Measurements from ENCODE around the gene EID2B. TPM values are rescaled to one million over a fixed set of nuclear protein-coding genes. Genes with fewer than 3 reads are reported as not detected.
A peak's percentile ranks its signal among the peaks of the same experiment; 100 is the strongest.

EID2B gene
- total and polyA plus RNA-seq, 2 donors, result 4.3 to 10.6 TPM

- H3K36me3 ChIP-seq (ENCODE audit: control insufficient read depth in 2 of 2, insufficient read depth in 2 of 2, low read length in 1 of 2), result no peaks in the 10 kb centered on the region
- H3K4me1 ChIP-seq (ENCODE audit: control insufficient read depth in 2 of 2, insufficient read depth in 2 of 2, low read length in 2 of 2), result peaks cover 0 to 9% of the 10 kb centered on the region in 2 donors
- H3K27ac ChIP-seq (ENCODE audit: low read depth in 1 of 2, low read length in 1 of 2), result no peak overlapping the region
- WGBS, result 60% methylated on average over 24 of the region's 24 CpGs
- H3K4me3 ChIP-seq (ENCODE audit: low read length in 2 of 2), result no peak overlapping the region
- H3K9me3 ChIP-seq (ENCODE audit: control insufficient read depth in 2 of 2, insufficient read depth in 1 of 2, low read length in 1 of 2), result peaks cover 0 to 9% of the 10 kb centered on the region in 2 donors
- DNase-seq (ENCODE audit: low read depth in 6 of 9, low spot score in 9 of 9), result no peak
- peaks cover 42 to 83% of the 10 kb centered on the region in 2 donors for H3K27me3 ChIP-seq (ENCODE audit: control insufficient read depth in 2 of 2, insufficient read depth in 1 of 2, low read length in 1 of 2)
Observed at GRCh38 chr19:39507715-39508364, 24.8 kb downstream of the EID2B start.

GRCh38 chr19:39506944-39507714, 25.5 kb downstream of the EID2B start:
- peak in 3 of 9 donors; percentile 40 to 49 (median 49) for DNase-seq (ENCODE audit: low read depth in 6 of 9, low spot score in 9 of 9)
- peaks cover 40 to 81% of the 10 kb centered on the region in 2 donors for H3K27me3 ChIP-seq (ENCODE audit: control insufficient read depth in 2 of 2, insufficient read depth in 1 of 2, low read length in 1 of 2)

GRCh38 chr19:39506598-39506943, 26.1 kb downstream of the EID2B start:
- WGBS, result 61% methylated on average over 7 of the region's 7 CpGs
- H3K27me3 ChIP-seq (ENCODE audit: control insufficient read depth in 2 of 2, insufficient read depth in 1 of 2, low read length in 1 of 2), result peaks cover 40 to 83% of the 10 kb centered on the region in 2 donors

More at GRCh38 chr19:39506944-39507714, 25.5 kb downstream of the EID2B start:
- Histone ChIP-seq H3K4me3 (ENCODE audit: low read length in 2 of 2) (peak overlapping the region in 1 of 2 donors; percentile 30), H3K27ac (ENCODE audit: low read depth in 1 of 2, low read length in 1 of 2) (no peak overlapping the region), H3K9me3 (ENCODE audit: control insufficient read depth in 2 of 2, insufficient read depth in 1 of 2, low read length in 1 of 2) (peaks cover 0 to 9% of the 10 kb centered on the region in 2 donors), H3K4me1 (ENCODE audit: control insufficient read depth in 2 of 2, insufficient read depth in 2 of 2, low read length in 2 of 2) (peaks cover 0 to 9% of the 10 kb centered on the region in 2 donors), H3K36me3 (ENCODE audit: control insufficient read depth in 2 of 2, insufficient read depth in 2 of 2, low read length in 1 of 2) (no peaks in the 10 kb centered on the region)
- WGBS, result 6% methylated on average over 96 of the region's 96 CpGs

GRCh38 chr19:39502640-39503417, 29.8 kb downstream of the EID2B start:
- Histone ChIP-seq H3K27ac (ENCODE audit: low read depth in 1 of 2, low read length in 1 of 2) (no peak overlapping the region), H3K4me1 (ENCODE audit: control insufficient read depth in 2 of 2, insufficient read depth in 2 of 2, low read length in 2 of 2) (peaks cover 0 to 15% of the 10 kb centered on the region in 2 donors), H3K4me3 (ENCODE audit: low read length in 2 of 2) (no peak overlapping the region), H3K27me3 (ENCODE audit: control insufficient read depth in 2 of 2, insufficient read depth in 1 of 2, low read length in 1 of 2) (peaks cover 57 to 96% of the 10 kb centered on the region in 2 donors), H3K9me3 (ENCODE audit: control insufficient read depth in 2 of 2, insufficient read depth in 1 of 2, low read length in 1 of 2) (peaks cover 0 to 9% of the 10 kb centered on the region in 2 donors), H3K36me3 (ENCODE audit: control insufficient read depth in 2 of 2, insufficient read depth in 2 of 2, low read length in 1 of 2) (no peaks in the 10 kb centered on the region)
- WGBS, result 19% methylated on average over 69 of the region's 69 CpGs
- DNase-seq (ENCODE audit: low read depth in 6 of 9, low spot score in 9 of 9), result peak in 7 of 9 donors; percentile 52 to 81 (median 59)

More at GRCh38 chr19:39506598-39506943, 26.1 kb downstream of the EID2B start:
- peaks cover 0 to 9% of the 10 kb centered on the region in 2 donors for H3K9me3 ChIP-seq (ENCODE audit: control insufficient read depth in 2 of 2, insufficient read depth in 1 of 2, low read length in 1 of 2)
- DNase-seq (ENCODE audit: low read depth in 6 of 9, low spot score in 9 of 9), result no peak
- H3K4me3 ChIP-seq (ENCODE audit: low read length in 2 of 2), result no peak overlapping the region
- H3K27ac ChIP-seq (ENCODE audit: low read depth in 1 of 2, low read length in 1 of 2), result no peak overlapping the region
- peaks cover 0 to 9% of the 10 kb centered on the region in 2 donors for H3K4me1 ChIP-seq (ENCODE audit: control insufficient read depth in 2 of 2, insufficient read depth in 2 of 2, low read length in 2 of 2)
- H3K36me3 ChIP-seq (ENCODE audit: control insufficient read depth in 2 of 2, insufficient read depth in 2 of 2, low read length in 1 of 2), result no peaks in the 10 kb centered on the region

- Histone ChIP-seq H3K27me3 (ENCODE audit: control insufficient read depth in 2 of 2, insufficient read depth in 1 of 2, low read length in 1 of 2) (peaks cover 52 to 97% of the 10 kb centered on the region in 2 donors), H3K36me3 (ENCODE audit: control insufficient read depth in 2 of 2, insufficient read depth in 2 of 2, low read length in 1 of 2) (no peaks in the 10 kb centered on the region), H3K4me3 (ENCODE audit: low read length in 2 of 2) (no peak overlapping the region), H3K9me3 (ENCODE audit: control insufficient read depth in 2 of 2, insufficient read depth in 1 of 2, low read length in 1 of 2) (peaks cover 0 to 5% of the 10 kb centered on the region in 2 donors), H3K27ac (ENCODE audit: low read depth in 1 of 2, low read length in 1 of 2) (no peak overlapping the region), H3K4me1 (ENCODE audit: control insufficient read depth in 2 of 2, insufficient read depth in 2 of 2, low read length in 2 of 2) (peaks cover 0 to 13% of the 10 kb centered on the region in 2 donors)
- no peak for DNase-seq (ENCODE audit: low read depth in 6 of 9, low spot score in 9 of 9)
- WGBS, result 80% methylated on average over 5 of the region's 5 CpGs
Observed at GRCh38 chr19:39501340-39501739, 31.3 kb downstream of the EID2B start.

- H3K4me3 ChIP-seq (ENCODE audit: low read length in 2 of 2), result no peak overlapping the region
- DNase-seq (ENCODE audit: low read depth in 6 of 9, low spot score in 9 of 9), result no peak
- WGBS, result 69% methylated on average over 4 of the region's 4 CpGs
- H3K4me1 ChIP-seq (ENCODE audit: control insufficient read depth in 2 of 2, insufficient read depth in 2 of 2, low read length in 2 of 2), result peaks cover 0 to 13% of the 10 kb centered on the region in 2 donors
- no peak overlapping the region for H3K27ac ChIP-seq (ENCODE audit: low read depth in 1 of 2, low read length in 1 of 2)
- H3K9me3 ChIP-seq (ENCODE audit: control insufficient read depth in 2 of 2, insufficient read depth in 1 of 2, low read length in 1 of 2), result peaks cover 0 to 3% of the 10 kb centered on the region in 2 donors
- H3K27me3 ChIP-seq (ENCODE audit: control insufficient read depth in 2 of 2, insufficient read depth in 1 of 2, low read length in 1 of 2), result peaks cover 47 to 95% of the 10 kb centered on the region in 2 donors
- no peaks in the 10 kb centered on the region for H3K36me3 ChIP-seq (ENCODE audit: control insufficient read depth in 2 of 2, insufficient read depth in 2 of 2, low read length in 1 of 2)
Observed at GRCh38 chr19:39500543-39500942, 32.1 kb downstream of the EID2B start.

- H3K36me3 ChIP-seq (ENCODE audit: control insufficient read depth in 2 of 2, insufficient read depth in 2 of 2, low read length in 1 of 2), result no peaks in the 10 kb centered on the region
- 86% methylated on average over 8 of the region's 8 CpGs for WGBS
- no peak overlapping the region for H3K4me3 ChIP-seq (ENCODE audit: low read length in 2 of 2)
- no peak overlapping the region for H3K27ac ChIP-seq (ENCODE audit: low read depth in 1 of 2, low read length in 1 of 2)
- DNase-seq (ENCODE audit: low read depth in 6 of 9, low spot score in 9 of 9), result no peak
- H3K27me3 ChIP-seq (ENCODE audit: control insufficient read depth in 2 of 2, insufficient read depth in 1 of 2, low read length in 1 of 2), result peaks cover 44 to 89% of the 10 kb centered on the region in 2 donors
- no peaks in the 10 kb centered on the region for H3K9me3 ChIP-seq (ENCODE audit: control insufficient read depth in 2 of 2, insufficient read depth in 1 of 2, low read length in 1 of 2)
- peaks cover 0 to 13% of the 10 kb centered on the region in 2 donors for H3K4me1 ChIP-seq (ENCODE audit: control insufficient read depth in 2 of 2, insufficient read depth in 2 of 2, low read length in 2 of 2)
Observed at GRCh38 chr19:39499932-39500331, 32.7 kb downstream of the EID2B start.

- Histone ChIP-seq H3K4me3 (ENCODE audit: low read length in 2 of 2) (no peak within 1 kb of the TSS), H3K4me1 (ENCODE audit: control insufficient read depth in 2 of 2, insufficient read depth in 2 of 2, low read length in 2 of 2) (peaks cover 0 to 13% of the 10 kb centered on the region in 2 donors), H3K27me3 (ENCODE audit: control insufficient read depth in 2 of 2, insufficient read depth in 1 of 2, low read length in 1 of 2) (peaks cover 43 to 80% of the 10 kb centered on the region in 2 donors), H3K27ac (ENCODE audit: low read depth in 1 of 2, low read length in 1 of 2) (no peak within 1 kb of the TSS), H3K9me3 (ENCODE audit: control insufficient read depth in 2 of 2, insufficient read depth in 1 of 2, low read length in 1 of 2) (no peaks in the 10 kb centered on the region), H3K36me3 (ENCODE audit: control insufficient read depth in 2 of 2, insufficient read depth in 2 of 2, low read length in 1 of 2) (no peaks in the 10 kb centered on the region)
- no peak for DNase-seq (ENCODE audit: low read depth in 6 of 9, low spot score in 9 of 9)
- WGBS, result 3% methylated on average over 60 of the region's 60 CpGs
Observed at GRCh38 chr19:39498798-39499642, 33.6 kb downstream of the EID2B start, which contains the start of gene DLL3. Gene DLL3, plus strand, starts transcription at chr19:39498947. Its CDS starts 28 bp downstream, at chr19:39498975.
